Stimulated activated CD8-positive, alpha-beta memory T cell treated with anti-CD3 and anti-CD28 coated beads, Interleukin-15, amount 100 ng/mL, for 4 hours (primary cell): Measurements from ENCODE around the gene CGNL1.

ENCODE experiments used
- DNase-seq, 2 donors: peaks; one replicate each; pipeline ENCODE4 v3.0.0-alpha.2; 2020; ENCODE audit warnings: low read depth in 2 of 2

The CGNL1 gene

GRCh38 chr15:57596301-57596855 lies 220.1 kb downstream of the CGNL1 start:
- no peak for DNase-seq

DNA sequence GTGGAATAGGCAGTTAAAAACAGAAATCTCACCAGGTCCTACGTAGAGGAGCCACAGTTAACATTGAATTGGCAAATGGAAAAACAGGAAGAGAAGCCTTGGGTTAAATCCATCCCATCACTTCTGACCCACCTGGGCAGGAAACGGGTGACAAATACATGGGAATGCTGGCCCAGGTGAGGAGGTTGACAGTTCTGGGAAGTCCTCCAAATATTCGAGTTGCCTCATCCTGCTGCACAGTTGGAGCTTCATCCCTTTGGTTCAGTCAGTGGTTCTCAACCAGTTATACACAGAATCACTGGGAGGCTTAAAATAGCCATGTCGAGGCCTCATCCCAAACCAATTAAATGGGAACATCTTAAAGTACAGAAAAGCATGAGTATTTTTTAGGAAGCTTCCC lies 220.7 kb downstream of the CGNL1 start:
- no peak for DNase-seq

GRCh38 chr15:57597431-57597830 lies 221.1 kb downstream of the CGNL1 start:
- DNase-seq, result no peak

GRCh38 chr15:57598346-57598745 lies 222.0 kb downstream of the CGNL1 start:
- DNase-seq, result no peak

DNA sequence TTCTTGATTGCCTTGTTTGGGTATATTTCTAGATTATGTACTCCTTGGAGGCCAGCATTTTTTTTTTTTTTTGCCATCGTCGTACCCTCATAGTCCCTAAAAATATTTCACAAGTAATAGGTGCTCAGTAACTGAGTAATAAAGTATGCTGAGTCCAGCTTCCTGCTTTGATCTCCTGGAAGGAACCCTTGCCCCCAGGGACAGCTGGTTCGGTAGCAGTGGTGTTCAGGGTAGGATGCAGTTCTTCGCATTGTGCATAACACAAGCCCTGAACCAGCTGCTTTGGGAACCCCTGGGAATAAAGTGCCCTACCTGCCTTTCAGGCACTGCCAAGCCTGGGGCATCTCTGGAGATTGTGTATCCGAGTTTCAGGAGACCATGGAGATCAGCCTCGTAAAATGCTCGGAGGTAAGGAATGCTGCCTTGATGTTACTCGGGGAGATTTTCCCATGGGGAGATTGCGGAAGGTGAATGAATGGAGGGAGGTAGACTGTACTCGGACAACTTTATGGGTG lies 223.0 kb downstream of the CGNL1 start:
- no peak for DNase-seq

DNA sequence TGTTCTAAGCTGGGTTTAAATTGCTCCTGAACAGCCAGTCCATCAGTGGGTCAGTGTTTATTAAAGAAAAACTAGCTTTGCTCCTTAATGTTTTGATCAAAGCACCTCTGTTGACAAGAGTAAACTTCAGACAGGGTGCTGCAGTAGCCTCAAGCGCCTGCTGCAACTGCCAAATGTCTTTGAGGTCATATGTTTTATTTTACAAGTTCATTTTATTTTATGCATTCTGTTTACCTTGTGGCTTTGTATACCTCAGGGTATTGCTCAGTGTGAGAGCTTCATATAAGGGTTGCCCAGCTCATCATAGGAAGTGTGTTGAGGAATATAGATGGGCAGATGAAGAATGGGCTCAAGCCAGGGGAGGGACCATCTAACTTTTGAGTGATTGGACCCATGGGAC lies 223.9 kb downstream of the CGNL1 start:
- no peak for DNase-seq
